CD4-positive, CD25-positive, alpha-beta regulatory T cell (primary cell): ENCODE data around the gene AOPEP. TPM values are rescaled to one million over a fixed set of nuclear protein-coding genes. Genes with fewer than 3 reads are reported as not detected.
A peak's percentile ranks its signal among the peaks of the same experiment; 100 is the strongest.

Experiments
- ATAC-seq, 2 donors: fragments of 150-1000 bp; cut with Tn5 transposase; one replicate each; pipeline ENCODE4 v1.10.0; 2021; ENCODE audit warnings: low read depth in 2 of 2, moderate number of reproducible peaks in 2 of 2, moderate library complexity in 1 of 2
- DNase-seq, 3 donors: peaks; one replicate each; pipeline versions ENCODE4 v3.0.0 to v3.0.0-alpha.2; 2012 to 2022; ENCODE audit warnings: mixed read lengths in 1 of 3
- H3K27ac ChIP-seq: one replicate; pipeline ENCODE4 v1.7.0; 2013; ENCODE audit warnings: mild to moderate bottlenecking, low read length; ENCODE audit not compliant: insufficient read depth, poor library complexity, severe bottlenecking
- H3K27me3 ChIP-seq: one replicate; pipeline ENCODE4 v1.7.0; 2013; ENCODE audit warnings: low read length; ENCODE audit not compliant: control insufficient read depth, insufficient read depth
- H3K36me3 ChIP-seq: one replicate; pipeline ENCODE4 v1.7.0; 2013; ENCODE audit warnings: mild to moderate bottlenecking, low read length, moderate library complexity; ENCODE audit not compliant: control insufficient read depth, insufficient read depth
- H3K4me1 ChIP-seq: 2 replicates; pipeline ENCODE4 v1.7.0; 2013; ENCODE audit warnings: mild to moderate bottlenecking, low read length; ENCODE audit not compliant: insufficient read depth, control insufficient read depth, poor library complexity, severe bottlenecking
- H3K4me3 ChIP-seq: one replicate; pipeline ENCODE4 v1.7.0; 2013; ENCODE audit warnings: low read depth, mild to moderate bottlenecking, low read length, moderate library complexity
- H3K9me3 ChIP-seq, 2 experiments: 1 replicate in 1 of 2; 2 replicates in 1 of 2; pipeline ENCODE4 v1.7.0; 2013; ENCODE audit warnings: low read length in 2 of 2, mild to moderate bottlenecking in 1 of 2, moderate library complexity in 1 of 2; ENCODE audit not compliant: control insufficient read depth in 2 of 2
- H3K27ac Mint-ChIP-seq, 3 donors: one replicate each; pipeline ENCODE4 v1.8.0; 2020 to 2022; ENCODE audit warnings: mild to moderate bottlenecking in 3 of 3, mixed read lengths in 3 of 3, moderate library complexity in 2 of 3
- H3K27me3 Mint-ChIP-seq: one replicate; pipeline ENCODE4 v1.8.0; 2022; ENCODE audit warnings: mild to moderate bottlenecking, mixed read lengths
- H3K36me3 Mint-ChIP-seq: one replicate; pipeline ENCODE4 v1.8.0; 2020; ENCODE audit warnings: mixed read lengths
- H3K4me1 Mint-ChIP-seq, 4 donors: one replicate each; pipeline ENCODE4 v1.8.0; 2020 to 2022; ENCODE audit warnings: mixed read lengths in 4 of 4, mild to moderate bottlenecking in 1 of 4
- H3K4me3 Mint-ChIP-seq, 4 donors: one replicate each; pipeline ENCODE4 v1.8.0; 2020 to 2022; ENCODE audit warnings: mild to moderate bottlenecking in 4 of 4, mixed read lengths in 4 of 4, moderate library complexity in 3 of 4
- H3K9me3 Mint-ChIP-seq, 7 donors: one replicate each; pipeline ENCODE4 v1.8.0; 2020 to 2022; ENCODE audit warnings: mixed read lengths in 7 of 7, mild to moderate bottlenecking in 3 of 7, moderate library complexity in 2 of 7
- polyA plus RNA-seq, 4 donors: library from polyadenylated mRNA; unstranded; fragments of 300-500 nt; fragmentation: Illumina TruSeq; gene quantifications; one replicate each; pipeline ENCODE4 v1.2.3, GENCODE V29; 2021
- total RNA-seq: library from RNA; stranded (reverse); gene quantifications from one replicate; pipeline ENCODE4 v1.2.3, GENCODE V29; 2022

The AOPEP gene
- total and polyA plus RNA-seq, 5 donors from 2014 or later, result 4.6 to 12.9 (median 6.4) TPM

GRCh38 chr9:94928691-94929368, 202.3 kb downstream of the AOPEP start:
- Mint-ChIP-seq H3K27ac (peak overlapping the region in 1 of 3 donors; percentile 25), H3K4me3 (no peak overlapping the region), H3K4me1 (peaks cover 0 to 5% (median 3%) of the 10 kb centered on the region in 4 donors), H3K27me3 (no peaks in the 10 kb centered on the region), H3K9me3 (no peaks in the 10 kb centered on the region), H3K36me3 (peaks cover 23% of the 10 kb centered on the region)
- no peaks in the 10 kb centered on the region for H3K27me3 ChIP-seq
- H3K4me1 ChIP-seq, result no peaks in the 10 kb centered on the region
- no peak for ATAC-seq
- H3K9me3 ChIP-seq, result no peaks in the 10 kb centered on the region
- DNase-seq, result no peak
- H3K4me3 ChIP-seq, result no peak overlapping the region
- H3K27ac ChIP-seq, result no peak overlapping the region
- no peaks in the 10 kb centered on the region for H3K36me3 ChIP-seq

GRCh38 chr9:94929369-94929756, 202.9 kb downstream of the AOPEP start:
- peaks cover 3% of the 10 kb centered on the region for H3K27me3 Mint-ChIP-seq

GRCh38 chr9:94931036-94931633, 204.6 kb downstream of the AOPEP start:
- H3K27ac Mint-ChIP-seq, result no peak overlapping the region
- no peak for ATAC-seq
- Histone ChIP-seq H3K36me3 (no peaks in the 10 kb centered on the region), H3K27ac (no peak overlapping the region), H3K27me3 (no peaks in the 10 kb centered on the region), H3K9me3 (no peaks in the 10 kb centered on the region), H3K4me3 (no peak overlapping the region), H3K4me1 (no peaks in the 10 kb centered on the region)
- no peak for DNase-seq
- peaks cover 23% of the 10 kb centered on the region for H3K36me3 Mint-ChIP-seq
- H3K4me1 Mint-ChIP-seq, result peaks cover 0 to 5% (median 4%) of the 10 kb centered on the region in 4 donors
- H3K27me3 Mint-ChIP-seq, result peaks cover 4% of the 10 kb centered on the region
- H3K4me3 Mint-ChIP-seq, result no peak overlapping the region
- H3K9me3 Mint-ChIP-seq, result no peaks in the 10 kb centered on the region

More at GRCh38 chr9:94929369-94929756, 202.9 kb downstream of the AOPEP start:
- H3K4me1 Mint-ChIP-seq, result peaks cover 0 to 5% (median 3%) of the 10 kb centered on the region in 4 donors
- peak overlapping the region in 2 of 3 donors; percentile 25 to 27 for H3K27ac Mint-ChIP-seq
- no peak for DNase-seq
- Histone ChIP-seq H3K36me3 (no peaks in the 10 kb centered on the region), H3K4me1 (no peaks in the 10 kb centered on the region), H3K9me3 (no peaks in the 10 kb centered on the region), H3K27me3 (no peaks in the 10 kb centered on the region), H3K4me3 (no peak overlapping the region), H3K27ac (no peak overlapping the region)
- H3K9me3 Mint-ChIP-seq, result no peaks in the 10 kb centered on the region
- peaks cover 20% of the 10 kb centered on the region for H3K36me3 Mint-ChIP-seq
- H3K4me3 Mint-ChIP-seq, result no peak overlapping the region
- no peak for ATAC-seq

- Histone ChIP-seq H3K27me3 (no peaks in the 10 kb centered on the region), H3K9me3 (no peaks in the 10 kb centered on the region), H3K36me3 (no peaks in the 10 kb centered on the region), H3K4me3 (no peak overlapping the region), H3K27ac (no peak overlapping the region), H3K4me1 (no peaks in the 10 kb centered on the region)
- peaks cover 24% of the 10 kb centered on the region for H3K36me3 Mint-ChIP-seq
- ATAC-seq (no peak), DNase-seq (no peak)
- no peaks in the 10 kb centered on the region for H3K9me3 Mint-ChIP-seq
- peaks cover 4% of the 10 kb centered on the region for H3K27me3 Mint-ChIP-seq
- H3K4me3 Mint-ChIP-seq, result no peak overlapping the region
- H3K4me1 Mint-ChIP-seq, result peaks cover 0 to 5% (median 4%) of the 10 kb centered on the region in 4 donors
- no peak overlapping the region for H3K27ac Mint-ChIP-seq
Measured at GRCh38 chr9:94931740-94932139, 205.2 kb downstream of the AOPEP start.

GRCh38 chr9:94932652-94933510, 206.4 kb downstream of the AOPEP start:
- ATAC-seq (no peak), DNase-seq (no peak)
- H3K4me3 Mint-ChIP-seq, result no peak overlapping the region
- H3K36me3 ChIP-seq, result no peaks in the 10 kb centered on the region
- no peaks in the 10 kb centered on the region for H3K9me3 ChIP-seq
- H3K4me1 ChIP-seq, result no peaks in the 10 kb centered on the region
- H3K27ac Mint-ChIP-seq, result peak overlapping the region; percentile 2 to 68 (median 50)
- no peaks in the 10 kb centered on the region for H3K27me3 ChIP-seq
- peaks cover 28% of the 10 kb centered on the region for H3K36me3 Mint-ChIP-seq
- H3K4me3 ChIP-seq, result no peak overlapping the region
- H3K27me3 Mint-ChIP-seq, result peaks cover 4% of the 10 kb centered on the region
- H3K4me1 Mint-ChIP-seq, result peaks cover 0 to 5% (median 4%) of the 10 kb centered on the region in 4 donors
- H3K9me3 Mint-ChIP-seq, result peaks cover 0 to 1% (median 0%) of the 10 kb centered on the region in 7 donors
- no peak overlapping the region for H3K27ac ChIP-seq

- peaks cover 0 to 3% (median 0%) of the 10 kb centered on the region in 7 donors for H3K9me3 Mint-ChIP-seq
- no peak overlapping the region for H3K4me3 Mint-ChIP-seq
- peaks cover 0 to 5% (median 4%) of the 10 kb centered on the region in 4 donors for H3K4me1 Mint-ChIP-seq
Measured at GRCh38 chr9:94933511-94933828, 207.0 kb downstream of the AOPEP start.

GRCh38 chr9:94934816-94935328, 208.4 kb downstream of the AOPEP start:
- no peak for ATAC-seq
- Histone ChIP-seq H3K9me3 (no peaks in the 10 kb centered on the region), H3K4me3 (no peak overlapping the region), H3K36me3 (no peaks in the 10 kb centered on the region), H3K27me3 (no peaks in the 10 kb centered on the region), H3K4me1 (no peaks in the 10 kb centered on the region), H3K27ac (no peak overlapping the region)
- Mint-ChIP-seq H3K36me3 (peaks cover 30% of the 10 kb centered on the region), H3K4me3 (no peak overlapping the region), H3K9me3 (peaks cover 0 to 3% (median 0%) of the 10 kb centered on the region in 7 donors), H3K27me3 (peaks cover 4% of the 10 kb centered on the region), H3K27ac (no peak overlapping the region), H3K4me1 (peaks cover 0 to 4% (median 3%) of the 10 kb centered on the region in 4 donors)
- no peak for DNase-seq

More at GRCh38 chr9:94933511-94933828, 207.0 kb downstream of the AOPEP start:
- Mint-ChIP-seq H3K27me3 (peaks cover 4% of the 10 kb centered on the region), H3K36me3 (peaks cover 30% of the 10 kb centered on the region), H3K27ac (peak overlapping the region in 2 of 3 donors; percentile 2 to 68)
- no peaks in the 10 kb centered on the region for H3K4me1 ChIP-seq
- H3K27ac ChIP-seq, result no peak overlapping the region
- no peak for DNase-seq
- ATAC-seq, result no peak
- H3K4me3 ChIP-seq, result no peak overlapping the region
- H3K9me3 ChIP-seq, result no peaks in the 10 kb centered on the region
- H3K36me3 ChIP-seq, result no peaks in the 10 kb centered on the region
- H3K27me3 ChIP-seq, result no peaks in the 10 kb centered on the region
